Peyer's patch (tissue), 4 donors: ENCODE results near the gene ZNRF3. TPM values are rescaled to one million over a fixed set of nuclear protein-coding genes. Genes with fewer than 3 reads are reported as not detected.

Experiments
- DNase-seq, 3 donors: peaks; one replicate each; pipeline ENCODE4 v3.0.0-alpha.2; 2017 to 2019
- H3K27ac ChIP-seq, 4 donors: fragments of 200-600 bp; sonication (generic); one replicate each; pipeline ENCODE4 v1.5.1; 2016 to 2019
- H3K27me3 ChIP-seq, 2 donors: fragments of 200-600 bp; sonication (generic); one replicate each; pipeline ENCODE4 v1.5.1; 2019
- H3K36me3 ChIP-seq, 3 donors: fragments of 200-600 bp; sonication (generic); one replicate each; pipeline ENCODE4 v1.5.1; 2016 to 2019
- H3K4me1 ChIP-seq, 4 donors: fragments of 200-600 bp; sonication (generic); one replicate each; pipeline ENCODE4 v1.5.1; 2016 to 2019
- H3K4me3 ChIP-seq, 4 donors: fragments of 200-600 bp; sonication (generic); 1 replicate in 3 of 4; 2 replicates in 1 of 4; pipeline ENCODE4 v1.5.1; 2016 to 2019; ENCODE audit warnings: mild to moderate bottlenecking in 1 of 4
- H3K9me3 ChIP-seq, 4 donors: fragments of 200-600 bp; sonication (generic); one replicate each; pipeline ENCODE4 v1.5.1; 2016 to 2019; ENCODE audit warnings: mild to moderate bottlenecking in 1 of 4
- POLR2A ChIP-seq, 2 donors: fragments of 450-650 bp; IDR thresholded peaks; one replicate each; pipeline ENCODE4 v1.5.1; 2017; ENCODE audit warnings: antibody characterized with exemption in 2 of 2, mild to moderate bottlenecking in 2 of 2, moderate library complexity in 2 of 2
- total RNA-seq, 4 donors: library from RNA; depleted of rRNA; stranded (reverse); fragments of >200 nt; gene quantifications; one replicate each; pipeline ENCODE4 v1.1.0, GENCODE V29; 2016
- TF ChIP-seq, protein P1 (sequence below), 6 experiments: fragments of 450-650 bp in 4 of 6; fragments of 200-600 bp in 2 of 6; sonication (generic) in 1 of 6; IDR thresholded peaks; one replicate each; pipeline ENCODE4 v1.5.1; 2017 to 2019; ENCODE audit warnings: antibody characterized with exemption in 6 of 6, mild to moderate bottlenecking in 3 of 6, moderate library complexity in 1 of 6

ZNRF3 gene
- total RNA-seq, 4 donors from 2014 or later = 5.8 to 17.6 (median 8.0) TPM

DNA sequence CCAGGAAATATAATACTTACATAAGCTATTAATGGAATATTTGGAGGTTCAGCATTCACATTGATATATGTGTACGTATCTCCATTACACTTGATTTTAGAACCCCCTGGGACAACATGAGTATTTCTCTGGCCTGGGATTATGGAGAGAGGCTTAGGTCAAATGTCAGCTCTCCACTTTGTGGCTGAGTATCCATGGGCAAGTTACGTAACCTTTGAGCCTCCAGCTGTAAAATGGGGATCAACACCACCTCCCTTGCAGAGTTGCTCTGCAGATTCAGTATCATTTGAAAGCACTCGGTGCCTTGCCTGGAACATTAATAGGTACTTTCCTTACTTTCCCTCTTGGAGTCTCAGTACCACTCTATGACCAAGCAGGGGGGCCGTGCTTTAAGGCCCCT, 145.1 kb downstream of the ZNRF3 start:
- Histone ChIP-seq H3K36me3 (no peaks in the 10 kb centered on the region), H3K4me3 (no peak overlapping the region), H3K9me3 (no peaks in the 10 kb centered on the region), H3K27me3 (no peaks in the 10 kb centered on the region), H3K27ac (no peak overlapping the region), H3K4me1 (peaks cover 0 to 41% (median 0%) of the 10 kb centered on the region in 4 donors)
- no peak for TF ChIP-seq POLR2A (IDR thresholded peaks at IDR 0.05)
- no peak for DNase-seq

DNA sequence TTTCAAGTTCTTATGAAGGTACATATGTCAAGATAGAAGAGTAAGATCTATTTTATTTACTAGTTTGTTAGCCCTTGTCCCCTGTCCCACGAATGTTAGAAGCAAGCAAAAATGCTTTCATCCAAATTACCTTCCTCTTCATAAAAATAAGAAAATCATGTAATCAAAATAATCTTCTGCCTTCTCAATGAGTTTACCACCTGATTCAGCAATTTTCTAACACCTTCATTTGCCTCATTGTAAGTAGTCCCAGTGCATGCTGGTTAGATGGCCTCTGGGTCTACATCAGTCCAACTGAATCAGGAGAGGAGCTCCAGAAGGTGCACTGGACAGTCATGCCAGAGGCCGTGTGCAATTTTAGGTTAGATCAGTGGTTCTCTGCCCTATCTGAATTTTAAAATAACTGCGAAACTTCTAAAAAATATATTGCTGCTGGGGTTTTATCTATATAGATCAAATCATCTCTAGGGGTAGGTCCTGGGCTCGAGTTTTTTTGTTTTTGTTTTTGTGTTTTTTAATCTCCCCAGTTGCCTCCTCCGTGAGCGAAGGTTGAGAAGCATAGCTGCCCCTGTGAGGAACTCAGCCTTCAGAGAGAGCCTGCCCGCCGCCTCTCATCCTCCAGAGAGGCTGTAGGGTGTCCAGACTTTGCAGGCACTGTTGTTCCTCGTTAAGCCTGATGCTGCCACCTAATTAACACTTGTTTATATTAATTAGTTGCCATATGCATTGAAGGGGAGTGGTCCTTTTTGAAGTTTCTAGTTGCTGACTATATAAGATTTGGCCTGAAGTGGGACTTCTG, 146.0 kb downstream of the ZNRF3 start:
- H3K27ac ChIP-seq = no peak overlapping the region
- H3K36me3 ChIP-seq = no peaks in the 10 kb centered on the region
- TF ChIP-seq, protein P1, sequence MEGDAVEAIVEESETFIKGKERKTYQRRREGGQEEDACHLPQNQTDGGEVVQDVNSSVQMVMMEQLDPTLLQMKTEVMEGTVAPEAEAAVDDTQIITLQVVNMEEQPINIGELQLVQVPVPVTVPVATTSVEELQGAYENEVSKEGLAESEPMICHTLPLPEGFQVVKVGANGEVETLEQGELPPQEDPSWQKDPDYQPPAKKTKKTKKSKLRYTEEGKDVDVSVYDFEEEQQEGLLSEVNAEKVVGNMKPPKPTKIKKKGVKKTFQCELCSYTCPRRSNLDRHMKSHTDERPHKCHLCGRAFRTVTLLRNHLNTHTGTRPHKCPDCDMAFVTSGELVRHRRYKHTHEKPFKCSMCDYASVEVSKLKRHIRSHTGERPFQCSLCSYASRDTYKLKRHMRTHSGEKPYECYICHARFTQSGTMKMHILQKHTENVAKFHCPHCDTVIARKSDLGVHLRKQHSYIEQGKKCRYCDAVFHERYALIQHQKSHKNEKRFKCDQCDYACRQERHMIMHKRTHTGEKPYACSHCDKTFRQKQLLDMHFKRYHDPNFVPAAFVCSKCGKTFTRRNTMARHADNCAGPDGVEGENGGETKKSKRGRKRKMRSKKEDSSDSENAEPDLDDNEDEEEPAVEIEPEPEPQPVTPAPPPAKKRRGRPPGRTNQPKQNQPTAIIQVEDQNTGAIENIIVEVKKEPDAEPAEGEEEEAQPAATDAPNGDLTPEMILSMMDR (IDR thresholded peaks at IDR 0.05) = no peak
- no peak for TF ChIP-seq POLR2A (IDR thresholded peaks at IDR 0.05)
- no peaks in the 10 kb centered on the region for H3K27me3 ChIP-seq
- no peaks in the 10 kb centered on the region for H3K9me3 ChIP-seq
- no peak overlapping the region for H3K4me3 ChIP-seq
- no peak for DNase-seq
- H3K4me1 ChIP-seq = peaks cover 0 to 38% (median 0%) of the 10 kb centered on the region in 4 donors

DNA sequence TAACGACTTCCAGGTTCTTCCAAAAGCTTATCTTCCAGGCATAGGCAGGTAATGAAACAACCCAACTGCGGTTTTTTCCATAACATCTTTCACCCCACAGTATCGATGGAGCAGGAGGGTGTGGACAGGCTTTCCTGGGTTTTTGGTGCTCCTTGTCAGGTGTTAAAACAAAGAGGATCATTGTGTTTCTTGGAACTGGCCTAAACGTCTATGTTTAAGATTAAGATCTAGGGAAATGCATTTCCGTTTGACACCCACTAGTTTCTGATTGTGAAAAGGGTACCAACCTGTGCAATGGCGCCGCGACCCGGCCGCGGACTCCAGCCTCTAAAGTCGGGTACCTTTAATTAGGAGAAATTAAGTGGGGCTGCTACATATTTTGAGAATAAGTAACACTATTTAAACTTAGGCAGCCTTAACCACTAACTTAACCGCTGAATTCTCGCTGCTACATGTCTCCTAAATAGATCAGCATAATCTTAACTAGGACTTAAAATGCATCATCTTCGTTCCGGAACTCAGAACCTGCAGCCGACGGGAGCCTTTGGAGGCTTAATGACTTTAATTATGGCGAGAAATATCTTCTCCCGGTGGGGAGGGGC, 146.7 kb downstream of the ZNRF3 start:
- Histone ChIP-seq H3K4me1 (peaks cover 0 to 38% (median 0%) of the 10 kb centered on the region in 4 donors), H3K27ac (peak overlapping the region in 3 of 4 donors; percentile 66 to 81 (median 78))
- no peak for DNase-seq

DNA sequence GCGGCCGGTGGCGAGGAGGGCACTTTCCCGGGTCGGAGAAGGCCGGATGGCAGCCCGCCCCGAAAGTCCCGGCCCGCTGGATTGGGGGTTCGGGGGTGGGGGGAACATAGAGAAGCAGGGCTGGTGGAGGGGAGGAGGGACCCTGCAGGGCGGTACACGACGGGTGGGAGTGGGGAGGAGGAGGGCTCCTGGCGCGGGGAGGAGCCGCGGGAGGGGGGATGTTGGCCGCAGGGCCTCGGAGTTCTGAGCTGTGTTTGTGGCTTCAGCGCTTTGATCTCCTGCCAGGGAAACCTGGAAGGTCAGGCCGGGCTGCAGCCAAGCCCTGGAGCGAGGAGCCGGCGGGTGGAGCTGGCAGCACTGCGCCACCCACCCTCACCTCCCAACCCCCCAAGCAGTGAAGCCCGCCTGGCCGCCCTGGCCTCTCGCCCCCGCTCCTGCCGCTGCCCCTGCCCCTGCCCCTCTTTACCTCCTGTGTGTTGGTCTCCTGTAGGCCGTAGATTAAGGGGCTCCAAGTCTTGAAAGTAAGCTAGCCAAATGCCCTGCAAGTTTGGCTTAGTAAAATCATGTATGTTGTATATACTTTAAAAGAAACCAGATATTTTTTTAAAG, 147.3 kb downstream of the ZNRF3 start:
- no peak for TF ChIP-seq POLR2A (IDR thresholded peaks at IDR 0.05)
- TF ChIP-seq, protein P1 (IDR thresholded peaks at IDR 0.05) = no peak
- Histone ChIP-seq H3K4me3 (peak overlapping the region in 3 of 4 donors; percentile 14 to 58 (median 57)), H3K9me3 (no peaks in the 10 kb centered on the region), H3K27me3 (no peaks in the 10 kb centered on the region), H3K36me3 (no peaks in the 10 kb centered on the region), H3K4me1 (peaks cover 0 to 38% (median 0%) of the 10 kb centered on the region in 4 donors), H3K27ac (peak overlapping the region in 3 of 4 donors; percentile 66 to 81 (median 78))
- DNase-seq = peak in 2 of 3 donors; percentile 75 to 83

More for the DNA sequence above, 146.7 kb downstream of the ZNRF3 start:
- TF ChIP-seq POLR2A (IDR thresholded peaks at IDR 0.05) = no peak
- TF ChIP-seq, protein P1 (IDR thresholded peaks at IDR 0.05) = peak in 1 of 6 experiments; percentile 20
- Histone ChIP-seq H3K36me3 (no peaks in the 10 kb centered on the region), H3K4me3 (peak overlapping the region in 3 of 4 donors; percentile 14 to 58 (median 57)), H3K9me3 (no peaks in the 10 kb centered on the region), H3K27me3 (no peaks in the 10 kb centered on the region)

DNA sequence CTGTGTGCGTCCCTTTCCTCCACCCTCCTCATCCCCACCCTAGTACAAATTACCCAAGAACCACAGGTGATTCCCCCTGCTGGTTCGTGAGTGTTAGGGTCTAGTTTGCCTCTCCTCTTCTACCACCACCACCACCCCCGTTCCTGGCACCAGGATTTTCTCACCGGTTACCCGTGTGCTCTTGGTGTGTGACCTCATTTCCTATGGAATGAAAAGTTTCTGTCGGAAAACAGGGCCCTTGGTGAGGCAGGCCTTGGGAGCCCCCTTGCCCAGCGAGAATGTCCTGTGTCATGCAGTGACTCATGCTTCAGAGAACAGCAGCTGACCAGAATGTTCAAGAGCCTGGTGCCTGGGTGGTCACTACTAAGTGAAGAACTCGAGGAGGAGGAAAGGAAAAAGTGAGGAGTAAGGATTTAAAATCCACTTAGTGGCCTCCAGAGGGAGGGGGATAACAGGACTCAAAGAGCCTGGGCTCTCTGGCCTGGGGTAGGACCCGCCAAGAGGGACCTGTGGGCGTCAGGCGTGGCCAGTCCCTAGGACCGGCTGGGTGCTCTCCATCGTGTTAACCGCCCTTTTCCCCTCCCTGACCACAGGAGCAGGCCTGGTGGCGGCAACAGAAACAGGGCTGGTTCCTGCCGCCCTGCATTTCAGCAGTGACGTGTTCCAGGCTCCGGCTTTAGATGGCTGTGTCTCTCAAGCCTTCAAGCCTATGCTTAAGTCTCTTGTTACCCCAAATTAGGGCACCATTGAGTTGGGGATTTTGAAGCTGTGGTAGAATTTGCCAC, 148.0 kb downstream of the ZNRF3 start:
- Histone ChIP-seq H3K4me1 (peaks cover 0 to 38% (median 0%) of the 10 kb centered on the region in 4 donors), H3K4me3 (peak overlapping the region in 3 of 4 donors; percentile 14 to 58 (median 57)), H3K27ac (peak overlapping the region; percentile 26 to 81 (median 72))

DNA sequence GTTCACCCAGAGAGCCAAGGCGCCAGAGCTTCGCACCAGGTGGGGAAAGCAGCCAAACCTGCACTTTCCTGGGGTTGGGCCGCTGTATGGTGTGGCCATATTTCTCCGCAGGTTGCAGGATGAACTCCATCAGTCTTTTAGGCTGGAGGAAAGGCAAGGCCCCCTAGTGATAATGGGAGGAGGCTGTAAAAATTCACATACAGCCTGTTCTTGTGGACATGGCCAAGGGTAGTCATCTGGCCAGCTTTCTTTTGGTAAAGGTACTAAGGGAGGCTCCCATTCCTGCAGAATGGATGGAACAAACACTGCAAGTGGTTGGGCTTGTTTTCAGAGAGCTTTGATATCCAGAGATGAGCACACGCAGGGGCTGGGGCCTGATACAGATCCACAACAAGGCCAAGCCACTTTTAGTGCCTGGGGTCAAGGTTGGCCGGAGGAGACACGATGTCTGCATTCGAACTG, 148.7 kb downstream of the ZNRF3 start:
- no peaks in the 10 kb centered on the region for H3K9me3 ChIP-seq
- H3K36me3 ChIP-seq = no peaks in the 10 kb centered on the region
- no peaks in the 10 kb centered on the region for H3K27me3 ChIP-seq
- H3K4me3 ChIP-seq = no peak overlapping the region
- peaks cover 0 to 38% (median 0%) of the 10 kb centered on the region in 4 donors for H3K4me1 ChIP-seq
- no peak for DNase-seq
- peak overlapping the region; percentile 26 to 81 (median 72) for H3K27ac ChIP-seq
- TF ChIP-seq, protein P1 (IDR thresholded peaks at IDR 0.05) = no peak
- TF ChIP-seq POLR2A (IDR thresholded peaks at IDR 0.05) = no peak

More for the DNA sequence above, 148.0 kb downstream of the ZNRF3 start:
- peak in 1 of 3 donors; percentile 62 for DNase-seq
- H3K36me3 ChIP-seq = no peaks in the 10 kb centered on the region
- H3K9me3 ChIP-seq = no peaks in the 10 kb centered on the region
- no peaks in the 10 kb centered on the region for H3K27me3 ChIP-seq
- TF ChIP-seq POLR2A (IDR thresholded peaks at IDR 0.05) = no peak
